Glutamatergic neuron (in vitro differentiated cells): ENCODE measurements around the gene DPYSL3. TPM values are rescaled to one million over a fixed set of nuclear protein-coding genes. Genes with fewer than 3 reads are reported as not detected.

Experiments used
- DNase-seq: peaks from one replicate; pipeline ENCODE4 v3.0.0; 2022
- H3K27ac Mint-ChIP-seq: one replicate; pipeline ENCODE4 v1.8.0; 2020; ENCODE audit warnings: mild to moderate bottlenecking, mixed read lengths, inconsistent platforms; ENCODE audit not compliant: unreplicated experiment
- H3K27me3 Mint-ChIP-seq: one replicate; pipeline ENCODE4 v1.8.0; 2020; ENCODE audit warnings: mild to moderate bottlenecking, moderate library complexity, mixed read lengths, inconsistent platforms; ENCODE audit not compliant: unreplicated experiment
- H3K36me3 Mint-ChIP-seq: one replicate; pipeline ENCODE4 v1.8.0; 2020; ENCODE audit warnings: mild to moderate bottlenecking, mixed read lengths, inconsistent platforms; ENCODE audit not compliant: unreplicated experiment
- H3K4me1 Mint-ChIP-seq: one replicate; pipeline ENCODE4 v1.8.0; 2020; ENCODE audit warnings: mild to moderate bottlenecking, low read depth, mixed read lengths, inconsistent platforms; ENCODE audit not compliant: unreplicated experiment
- H3K4me3 Mint-ChIP-seq: one replicate; pipeline ENCODE4 v1.8.0; 2020; ENCODE audit warnings: mild to moderate bottlenecking, mixed read lengths, inconsistent platforms; ENCODE audit not compliant: unreplicated experiment
- H3K9me3 Mint-ChIP-seq: one replicate; pipeline ENCODE4 v1.8.0; 2020; ENCODE audit warnings: mild to moderate bottlenecking, moderate library complexity, mixed read lengths, inconsistent platforms; ENCODE audit not compliant: unreplicated experiment
- CTCF ChIP-seq: fragments of 200-600 bp; sonication (generic); IDR thresholded peaks from one replicate; pipeline ENCODE4 v1.5.0; 2021; ENCODE audit not compliant: partially characterized antibody, unreplicated experiment
- total RNA-seq: library from RNA; stranded (reverse); fragmentation: NEBNext Ultra II Directional; extraction: Animal tissue kit (Norgen Biotek cat#: 25700); gene quantifications from one replicate; pipeline ENCODE4 v1.2.1, GENCODE V29; 2021; ENCODE audit not compliant: unreplicated experiment

The DPYSL3 gene
- total RNA-seq, 1 donor from 2014 or later = 571 TPM

- H3K36me3 Mint-ChIP-seq = no peaks in the 10 kb centered on the region
- TF ChIP-seq CTCF = no peak
- DNase-seq = no peak
- no peaks in the 10 kb centered on the region for H3K27me3 Mint-ChIP-seq
- H3K4me3 Mint-ChIP-seq = no peak overlapping the region
- H3K4me1 Mint-ChIP-seq = no peaks in the 10 kb centered on the region
- no peak overlapping the region for H3K27ac Mint-ChIP-seq
- H3K9me3 Mint-ChIP-seq = no peaks in the 10 kb centered on the region
These were observed 168.9 kb downstream of the DPYSL3 start for GRCh38 chr5:147340941-147341340.
